ENCODE results near the gene SPDYE5.

SPDYE5 gene

GRCh38 chr7:75537731-75538130 lies 45.6 kb downstream of the SPDYE5 start:
- DNase-seq = no peak

- no peak for DNase-seq
These were observed 54.3 kb downstream of the SPDYE5 start for GRCh38 chr7:75546237-75547015.
